Loucy (cell line): ENCODE measurements around the gene ZNF814.
"Not testable (repeated sequence)": the region's sequence is repeated elsewhere in the genome, so short reads cannot be mapped to it uniquely, and the experiment has no call there.

Experiments used
- H2AFZ ChIP-seq: fragments of 200-600 bp; sonication (generic); 2 replicates; pipeline ENCODE4 v1.6.0; 2016; ENCODE audit warnings: antibody characterized with exemption, mild to moderate bottlenecking, low read length, moderate library complexity
- H3F3A ChIP-seq: fragments of 200-600 bp; 2 replicates; pipeline ENCODE4 v1.6.0; 2016; ENCODE audit warnings: antibody characterized with exemption, low read depth, mild to moderate bottlenecking
- H3K27me3 ChIP-seq: fragments of 200-600 bp; sonication (generic); 2 replicates; pipeline ENCODE4 v1.6.1; 2014; ENCODE audit warnings: low read length, mild to moderate bottlenecking; ENCODE audit not compliant: insufficient read depth, poor library complexity, severe bottlenecking
- H3K36me3 ChIP-seq: fragments of 200-600 bp; sonication (generic); 2 replicates; pipeline ENCODE4 v1.6.1; 2016; ENCODE audit warnings: low read length; ENCODE audit not compliant: insufficient read depth
- H3K4me1 ChIP-seq: fragments of 200-600 bp; sonication (generic); 2 replicates; pipeline ENCODE4 v1.5.1; 2014; ENCODE audit warnings: low read length, mild to moderate bottlenecking; ENCODE audit not compliant: insufficient read depth, poor library complexity, severe bottlenecking
- H3K4me2 ChIP-seq: fragments of 200-600 bp; sonication (generic); 2 replicates; pipeline ENCODE4 v1.6.0; 2014; ENCODE audit warnings: antibody characterized with exemption, low read length, low read depth, mild to moderate bottlenecking; ENCODE audit not compliant: poor library complexity, severe bottlenecking
- H3K4me3 ChIP-seq: fragments of 200-600 bp; sonication (generic); 2 replicates; pipeline ENCODE4 v1.5.1; 2014; ENCODE audit warnings: low read length, mild to moderate bottlenecking, mixed read lengths; ENCODE audit not compliant: poor library complexity, severe bottlenecking
- H3K79me2 ChIP-seq: fragments of 200-600 bp; sonication (generic); 2 replicates; pipeline ENCODE4 v1.6.1; 2014; ENCODE audit warnings: low read length; ENCODE audit not compliant: insufficient read depth
- H3K9ac ChIP-seq: fragments of 200-600 bp; sonication (generic); 2 replicates; pipeline ENCODE4 v1.6.0; 2014; ENCODE audit warnings: mild to moderate bottlenecking, low read depth, low read length, moderate library complexity; ENCODE audit not compliant: poor library complexity, severe bottlenecking
- H3K9me2 ChIP-seq: fragments of 200-600 bp; sonication (generic); replicated peaks from 2 replicates; pipeline ENCODE4 v1.6.1; 2016; ENCODE audit warnings: low read depth, low read length, mixed read lengths
- H3K9me3 ChIP-seq: fragments of 200-600 bp; sonication (generic); 2 replicates; pipeline ENCODE4 v1.6.1; 2014; ENCODE audit warnings: mild to moderate bottlenecking, antibody characterized with exemption, low read length, low read depth; ENCODE audit not compliant: insufficient read depth
- H4K20me1 ChIP-seq: fragments of 200-600 bp; sonication (generic); 2 replicates; pipeline ENCODE4 v1.6.0; 2014; ENCODE audit warnings: antibody characterized with exemption, low read length, mild to moderate bottlenecking; ENCODE audit not compliant: insufficient read depth, poor library complexity, severe bottlenecking
- CTCF ChIP-seq: fragments of 200-600 bp; sonication (generic); conservative IDR thresholded peaks from 2 replicates; pipeline ENCODE4 v1.5.1; 2014; ENCODE audit warnings: mild to moderate bottlenecking, antibody characterized with exemption, low read length
- EZH2phosphoT487 ChIP-seq: fragments of 200-600 bp; IDR thresholded peaks from 2 replicates; pipeline ENCODE4 v1.6.1; 2018; ENCODE audit warnings: antibody characterized with exemption, mild to moderate bottlenecking, moderate library complexity, borderline replicate concordance

The ZNF814 gene

DNA sequence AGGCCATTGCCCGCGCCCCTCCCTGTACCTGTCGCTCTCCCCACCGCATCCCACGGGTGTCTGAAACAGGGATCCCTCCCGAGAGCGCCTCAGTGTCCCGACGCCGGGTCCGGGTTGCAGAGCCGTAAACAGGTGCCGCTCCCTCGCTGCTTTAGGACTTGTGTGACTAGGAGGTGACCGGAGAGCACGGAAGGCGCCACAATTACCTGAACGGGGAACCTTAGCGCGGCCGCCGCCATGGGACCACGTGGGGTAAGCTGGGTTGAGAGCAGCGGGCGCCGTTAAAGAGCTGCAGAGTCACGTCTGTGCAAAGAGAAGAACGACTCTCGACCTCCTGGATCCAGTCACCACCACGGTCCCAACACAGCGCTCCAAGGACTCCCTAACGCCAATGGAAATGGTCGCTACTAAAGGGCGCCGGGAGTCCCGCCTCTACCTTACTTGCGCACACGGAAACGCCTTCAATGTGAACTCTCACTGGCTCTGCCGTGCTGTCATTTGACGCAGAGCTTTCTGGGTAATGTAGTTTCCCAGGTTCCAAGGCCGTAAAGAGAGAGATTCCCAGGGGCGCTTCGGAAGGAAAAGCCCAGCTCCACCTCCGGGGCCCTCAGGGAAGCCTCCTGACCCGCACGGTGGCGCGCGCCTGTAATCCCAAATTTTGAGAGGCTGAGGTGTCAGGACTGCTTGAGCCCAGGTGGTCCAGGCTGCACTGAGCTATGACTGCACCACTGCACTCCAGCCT lies 74.2 kb downstream of the ZNF814 start, which contains the start of gene ZNF552:
Gene ZNF552 (minus strand): TSS at position 409 of the 742 bp plus-strand sequence. CDS start 170 bp downstream, at position 239.
- peak within 1 kb of the TSS; percentile 91 for H3K9ac ChIP-seq
- H3K4me2 ChIP-seq, result peak within 1 kb of the TSS; percentile 94
- TF ChIP-seq CTCF (no peak), EZH2phosphoT487 (no peak)
- H3K27me3 ChIP-seq, result no peaks in the 10 kb centered on the region
- no peaks in the 10 kb centered on the region for H3K36me3 ChIP-seq
- peak within 1 kb of the TSS; percentile 93 for H2AFZ ChIP-seq
- H3K79me2 ChIP-seq, result peaks cover 17% of the 10 kb centered on the region; the same call in 1 of the 2 replicates
- H3K4me1 ChIP-seq, result peaks cover 20% of the 10 kb centered on the region
- H3K9me3 ChIP-seq, result no peaks in the 10 kb centered on the region
- no peaks in the 10 kb centered on the region for H3K9me2 ChIP-seq
- no peaks in the 10 kb centered on the region for H3F3A ChIP-seq
- H4K20me1 ChIP-seq, result no peaks in the 10 kb centered on the region
- peak within 1 kb of the TSS; percentile 95 for H3K4me3 ChIP-seq

DNA sequence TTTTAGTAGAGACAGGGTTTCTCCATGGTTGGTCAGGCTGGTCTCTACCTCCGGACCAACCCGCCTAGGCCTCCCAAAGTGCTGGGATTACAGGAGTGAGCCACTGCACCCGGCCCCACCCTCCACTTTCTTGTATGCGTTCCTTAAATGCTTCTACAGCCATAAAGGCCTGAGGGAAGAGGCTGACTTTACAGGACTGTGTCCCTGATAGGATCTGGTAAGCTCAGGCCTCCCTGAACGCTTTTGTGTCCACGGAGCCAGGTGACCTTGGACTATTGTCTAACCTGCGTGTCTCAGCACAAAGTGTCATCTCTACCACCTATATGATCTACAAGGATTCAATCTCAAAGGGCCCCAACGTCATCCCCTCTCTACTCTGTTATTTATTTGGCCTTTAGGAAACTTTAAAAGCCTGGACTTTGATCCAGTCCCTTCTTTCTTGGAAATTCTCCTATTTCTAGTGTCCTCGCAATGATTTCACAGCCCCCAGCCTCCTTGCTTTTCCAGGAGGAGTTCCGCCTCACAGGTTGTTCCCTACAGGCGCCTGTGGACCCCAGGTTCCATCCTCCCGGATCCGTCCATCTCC lies 74.8 kb downstream of the ZNF814 start:
- Histone ChIP-seq H3K4me3 (peak overlapping the region; percentile 95), H3K9me2 (no peaks in the 10 kb centered on the region), H2AFZ (peak overlapping the region; percentile 93), H3K4me2 (peak overlapping the region; percentile 94), H3K9me3 (no peaks in the 10 kb centered on the region), H3F3A (no peaks in the 10 kb centered on the region), H3K79me2 (peaks cover 19% of the 10 kb centered on the region; the same call in 1 of the 2 replicates), H3K36me3 (peaks cover 6% of the 10 kb centered on the region; the same call in 1 of the 2 replicates), H3K27me3 (no peaks in the 10 kb centered on the region), H4K20me1 (no peaks in the 10 kb centered on the region), H3K4me1 (peaks cover 19% of the 10 kb centered on the region), H3K9ac (peak overlapping the region; percentile 91)
- TF ChIP-seq EZH2phosphoT487 (no peak), CTCF (no peak)

DNA sequence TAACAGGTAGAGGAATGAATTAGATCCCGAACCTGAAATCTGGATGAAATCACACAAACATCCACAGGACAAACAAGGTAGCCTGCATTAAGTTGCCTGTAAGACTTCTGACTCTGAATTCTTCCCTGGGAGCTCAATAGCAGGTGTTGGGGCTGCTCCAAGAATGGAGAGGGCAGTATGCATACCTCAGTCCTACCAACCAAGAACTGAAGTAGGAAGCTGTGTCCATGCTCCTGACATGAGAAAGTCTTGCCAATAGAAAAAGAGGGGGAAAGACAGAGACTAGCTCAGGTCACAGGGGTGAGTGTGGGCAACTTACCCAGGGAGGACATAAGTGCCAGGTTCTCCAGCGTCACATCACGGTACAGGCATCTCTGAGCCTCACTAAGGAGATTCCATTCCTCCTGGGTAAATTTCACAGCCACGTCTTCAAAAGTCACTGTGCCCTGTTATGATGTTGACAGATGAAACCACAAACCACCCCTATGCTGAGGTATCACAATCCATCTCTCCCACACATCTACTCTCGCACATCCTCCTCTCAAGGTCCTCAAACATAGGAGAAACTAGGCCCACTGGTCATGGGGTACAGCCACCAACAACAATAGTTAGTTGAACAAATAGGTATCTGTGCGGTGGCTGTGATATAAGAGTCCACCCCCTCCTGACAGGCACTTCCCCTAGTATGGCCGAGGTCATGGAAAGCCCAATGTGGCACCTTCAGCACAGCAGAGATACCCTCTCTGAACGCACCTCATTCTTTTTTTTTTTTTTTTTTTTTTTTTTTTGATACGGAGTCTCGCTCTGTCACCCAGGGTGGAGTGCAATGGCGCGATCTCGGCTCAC lies 75.6 kb downstream of the ZNF814 start:
- Histone ChIP-seq H3K36me3 (peaks cover 10% of the 10 kb centered on the region; the same call in 1 of the 2 replicates), H3K4me2 (peak overlapping the region; percentile 94), H3K4me1 (peaks cover 15% of the 10 kb centered on the region), H3K4me3 (peak overlapping the region; percentile 95), H3K79me2 (peaks cover 19% of the 10 kb centered on the region; the same call in 1 of the 2 replicates)
- not testable (repeated sequence) for H3F3A ChIP-seq, H3K9ac ChIP-seq, H4K20me1 ChIP-seq, H2AFZ ChIP-seq, H3K9me3 ChIP-seq, H3K27me3 ChIP-seq, H3K9me2 ChIP-seq
